Stimulated activated naive CD8-positive, alpha-beta T cell treated with anti-CD3 and anti-CD28 coated beads, Interleukin-15, Interleukin-2, amounts not matched to agents 100 ng/mL and 50 ng/mL, for 24 hours (primary cell): ENCODE data around the gene RARB.

ENCODE experiments used
- H3K27ac Mint-ChIP-seq: one replicate; pipeline ENCODE4 v1.8.0; 2021; ENCODE audit warnings: mild to moderate bottlenecking, mixed read lengths
- H3K27me3 Mint-ChIP-seq: one replicate; pipeline ENCODE4 v1.8.0; 2021; ENCODE audit warnings: mixed read lengths
- H3K36me3 Mint-ChIP-seq: one replicate; pipeline ENCODE4 v1.8.0; 2021; ENCODE audit warnings: low read depth, mixed read lengths
- H3K4me1 Mint-ChIP-seq: one replicate; pipeline ENCODE4 v1.8.0; 2021; ENCODE audit warnings: low read depth, mixed read lengths
- H3K4me3 Mint-ChIP-seq: one replicate; pipeline ENCODE4 v1.8.0; 2021; ENCODE audit warnings: mild to moderate bottlenecking, mixed read lengths
- H3K9me3 Mint-ChIP-seq: one replicate; pipeline ENCODE4 v1.8.0; 2021; ENCODE audit warnings: mixed read lengths

RARB gene

DNA sequence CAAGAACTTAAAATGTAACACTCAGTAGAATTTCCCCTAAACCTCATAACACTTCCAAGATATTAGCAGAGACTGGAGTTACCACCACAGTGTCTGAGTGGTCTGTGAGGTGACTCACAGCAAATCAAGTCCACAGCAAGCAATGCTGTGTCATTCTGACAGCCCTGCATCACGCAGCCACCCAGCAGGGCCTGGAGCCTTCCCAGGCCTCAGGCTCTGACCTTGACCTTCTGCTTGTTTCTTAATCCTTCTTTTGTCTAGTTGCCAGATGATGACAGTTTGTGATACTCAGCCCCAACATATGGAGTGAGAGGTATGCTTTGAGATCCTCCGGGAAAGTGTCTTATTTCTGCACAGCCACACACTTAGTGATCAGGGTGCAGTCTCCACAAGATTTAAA, 154.2 kb downstream of the RARB start:
- no peaks in the 10 kb centered on the region for H3K36me3 Mint-ChIP-seq
- peaks cover 8% of the 10 kb centered on the region for H3K27me3 Mint-ChIP-seq
- H3K4me1 Mint-ChIP-seq: no peaks in the 10 kb centered on the region
- no peak overlapping the region for H3K4me3 Mint-ChIP-seq
- H3K27ac Mint-ChIP-seq: no peak overlapping the region
- no peaks in the 10 kb centered on the region for H3K9me3 Mint-ChIP-seq

DNA sequence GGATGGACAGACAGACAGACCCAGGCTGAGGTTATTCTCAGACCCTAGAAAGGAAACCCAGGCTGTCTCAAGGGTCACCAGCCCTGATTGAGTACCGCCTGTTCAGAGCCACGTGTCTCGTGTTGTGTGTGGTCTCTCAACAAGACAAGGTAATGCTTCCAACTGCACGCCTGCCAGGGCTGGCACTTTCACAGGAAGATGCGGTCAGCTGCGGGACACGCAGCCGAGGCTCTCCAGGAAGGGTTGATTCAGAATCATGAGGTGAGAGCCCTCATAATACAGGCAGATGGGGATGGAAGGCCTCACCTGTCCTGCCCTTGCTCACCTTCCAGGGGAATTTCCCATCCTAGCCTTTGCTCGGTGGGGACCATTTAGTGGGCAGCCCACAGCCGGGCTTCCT, 155.3 kb downstream of the RARB start:
- H3K27ac Mint-ChIP-seq: no peak overlapping the region
- H3K27me3 Mint-ChIP-seq: peaks cover 8% of the 10 kb centered on the region
- H3K9me3 Mint-ChIP-seq: no peaks in the 10 kb centered on the region
- no peak overlapping the region for H3K4me3 Mint-ChIP-seq
- no peaks in the 10 kb centered on the region for H3K4me1 Mint-ChIP-seq
- no peaks in the 10 kb centered on the region for H3K36me3 Mint-ChIP-seq

DNA sequence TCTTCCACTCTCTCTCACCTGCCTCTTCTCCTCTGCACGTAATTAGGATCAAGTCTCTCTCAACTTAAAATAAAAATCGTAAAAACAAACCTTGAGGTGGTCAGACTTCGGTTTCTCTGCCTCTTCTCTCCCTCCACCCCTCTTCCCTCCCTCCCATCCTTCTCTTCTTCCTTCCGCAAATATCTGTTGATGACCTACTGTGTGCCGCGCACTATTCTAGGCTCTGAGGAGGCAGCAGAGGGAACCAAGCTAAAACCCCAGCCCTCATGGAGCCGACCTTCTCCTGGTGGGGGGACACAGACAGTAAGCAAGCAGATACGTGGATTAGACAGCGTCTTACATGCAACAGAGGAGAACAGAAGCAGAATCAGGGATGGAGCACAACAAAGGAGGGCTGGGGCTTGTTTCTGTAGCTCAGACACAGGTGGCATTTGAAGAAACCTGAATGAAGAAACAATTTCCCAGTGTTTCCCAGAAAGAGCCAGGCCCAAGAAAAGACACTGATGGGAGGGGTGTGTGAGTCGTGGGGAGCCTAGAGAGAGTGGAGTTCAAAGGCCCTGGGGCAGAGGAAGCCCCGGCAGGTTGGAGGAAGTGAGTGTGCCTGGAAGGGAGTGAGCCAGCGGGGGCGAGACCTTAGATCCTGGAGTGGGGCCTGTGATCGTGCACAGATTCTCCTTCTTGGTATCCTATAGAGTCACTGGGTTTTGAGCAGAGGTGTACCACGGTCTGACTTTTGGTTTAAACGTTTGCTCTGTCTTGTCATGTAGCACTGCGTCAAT, 156.1 kb downstream of the RARB start:
- Mint-ChIP-seq H3K27ac (no peak overlapping the region), H3K4me3 (no peak overlapping the region), H3K4me1 (no peaks in the 10 kb centered on the region), H3K36me3 (no peaks in the 10 kb centered on the region), H3K27me3 (peaks cover 8% of the 10 kb centered on the region), H3K9me3 (no peaks in the 10 kb centered on the region)

DNA sequence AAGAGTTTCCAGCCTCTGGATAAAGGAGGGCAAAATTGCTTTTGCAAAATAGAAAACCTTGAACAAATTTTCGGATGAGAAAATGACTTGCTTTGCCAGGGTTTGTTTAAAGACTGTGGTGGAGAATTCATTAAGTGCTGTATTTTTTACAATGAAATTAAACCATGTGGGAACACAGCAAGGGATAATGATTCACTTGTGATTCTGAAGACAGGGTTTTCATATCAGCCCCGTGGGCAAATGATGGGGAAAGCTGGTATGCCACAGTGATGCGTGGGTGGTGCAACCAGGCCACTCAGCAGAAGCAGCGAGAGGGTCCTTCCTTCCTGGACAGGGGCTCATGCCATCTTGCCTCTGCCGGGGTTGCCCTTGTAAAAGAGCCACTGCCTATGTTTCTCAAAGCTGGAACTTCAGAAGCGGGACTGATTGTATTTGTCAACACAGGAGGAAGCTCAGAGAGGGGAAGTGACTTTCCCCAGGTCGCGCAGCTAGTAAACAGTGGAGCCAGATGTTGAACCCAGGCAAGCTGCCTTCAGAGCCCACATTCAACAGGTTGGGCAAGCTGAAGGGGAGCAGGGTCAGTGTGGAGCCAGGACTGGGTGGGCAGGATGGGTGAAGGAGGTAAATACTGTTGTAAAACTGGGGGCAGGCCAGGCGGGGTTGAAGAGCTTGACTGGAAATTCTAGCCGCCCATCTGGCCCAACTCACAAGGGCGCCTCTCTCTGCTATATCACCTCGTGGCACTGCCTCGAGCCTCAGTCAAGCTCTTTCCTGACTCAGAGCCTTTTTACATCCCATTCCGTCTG, 157.5 kb downstream of the RARB start:
- Mint-ChIP-seq H3K4me3 (no peak overlapping the region), H3K4me1 (no peaks in the 10 kb centered on the region), H3K27ac (no peak overlapping the region), H3K27me3 (peaks cover 8% of the 10 kb centered on the region), H3K9me3 (no peaks in the 10 kb centered on the region), H3K36me3 (no peaks in the 10 kb centered on the region)

DNA sequence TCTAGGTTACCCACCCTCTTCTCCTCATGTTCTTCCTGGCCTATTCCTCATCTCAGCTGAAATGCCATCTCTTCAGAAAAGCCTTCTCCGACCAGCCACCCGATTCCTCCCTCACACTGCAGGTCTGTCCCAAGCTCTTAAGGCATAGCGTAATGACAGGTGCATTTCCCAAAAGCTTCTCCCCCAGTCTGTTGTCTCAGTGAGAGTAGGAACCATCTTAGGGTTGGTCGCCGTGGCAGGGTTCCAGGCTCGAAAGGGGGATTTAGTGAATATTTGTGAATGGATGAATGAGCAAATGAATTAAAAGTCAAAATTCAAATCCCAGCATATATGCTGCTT, 158.1 kb downstream of the RARB start:
- H3K4me1 Mint-ChIP-seq: no peaks in the 10 kb centered on the region
- no peak overlapping the region for H3K27ac Mint-ChIP-seq
- H3K9me3 Mint-ChIP-seq: no peaks in the 10 kb centered on the region

DNA sequence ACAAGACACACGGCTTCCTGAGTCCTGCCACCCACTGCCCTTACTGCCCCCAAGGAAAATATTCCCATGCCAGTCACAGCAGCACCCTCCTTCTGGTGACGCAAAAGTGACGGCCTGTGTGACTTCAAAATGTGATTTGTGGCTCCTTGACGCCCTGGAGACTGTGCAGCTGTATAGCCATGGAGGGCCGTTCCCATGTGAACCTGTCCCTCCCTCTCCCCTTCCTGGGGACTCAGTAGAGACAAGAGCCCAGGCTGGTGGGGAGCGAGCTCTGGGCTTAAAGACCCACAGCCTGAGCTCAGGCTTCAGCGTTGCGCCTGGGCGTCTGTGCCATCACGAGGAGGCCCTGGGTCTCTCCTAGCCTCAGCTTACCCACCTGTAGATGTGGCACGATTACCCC, 158.5 kb downstream of the RARB start:
- Mint-ChIP-seq H3K27me3 (peaks cover 8% of the 10 kb centered on the region), H3K4me3 (no peak overlapping the region), H3K36me3 (no peaks in the 10 kb centered on the region), H3K4me1 (no peaks in the 10 kb centered on the region), H3K9me3 (no peaks in the 10 kb centered on the region), H3K27ac (no peak overlapping the region)

More for the DNA sequence above, 158.1 kb downstream of the RARB start:
- H3K36me3 Mint-ChIP-seq: no peaks in the 10 kb centered on the region
- H3K4me3 Mint-ChIP-seq: no peak overlapping the region
- peaks cover 8% of the 10 kb centered on the region for H3K27me3 Mint-ChIP-seq

DNA sequence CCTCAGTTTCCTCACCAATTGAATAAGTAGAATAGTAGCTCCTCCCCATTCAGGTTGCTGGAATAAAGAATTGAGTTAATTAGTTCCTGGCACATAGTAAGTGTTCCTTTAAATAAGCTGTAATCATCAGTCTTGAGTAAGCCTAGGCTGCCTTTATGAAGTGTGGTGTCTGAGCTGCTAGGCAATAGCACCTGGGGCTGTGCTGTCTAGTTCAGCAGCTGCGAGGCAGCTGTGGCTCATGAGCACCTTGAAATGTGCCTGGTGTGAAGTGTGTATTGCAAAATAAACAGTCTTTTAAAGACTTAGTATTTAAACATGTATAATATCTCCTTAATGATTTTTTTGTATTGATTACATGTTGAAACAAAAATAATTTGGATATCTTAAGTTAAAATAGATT, 159.0 kb downstream of the RARB start:
- H3K4me1 Mint-ChIP-seq: no peaks in the 10 kb centered on the region
- no peaks in the 10 kb centered on the region for H3K36me3 Mint-ChIP-seq
- H3K27ac Mint-ChIP-seq: no peak overlapping the region
- no peaks in the 10 kb centered on the region for H3K9me3 Mint-ChIP-seq
- no peak overlapping the region for H3K4me3 Mint-ChIP-seq
- peaks cover 8% of the 10 kb centered on the region for H3K27me3 Mint-ChIP-seq

DNA sequence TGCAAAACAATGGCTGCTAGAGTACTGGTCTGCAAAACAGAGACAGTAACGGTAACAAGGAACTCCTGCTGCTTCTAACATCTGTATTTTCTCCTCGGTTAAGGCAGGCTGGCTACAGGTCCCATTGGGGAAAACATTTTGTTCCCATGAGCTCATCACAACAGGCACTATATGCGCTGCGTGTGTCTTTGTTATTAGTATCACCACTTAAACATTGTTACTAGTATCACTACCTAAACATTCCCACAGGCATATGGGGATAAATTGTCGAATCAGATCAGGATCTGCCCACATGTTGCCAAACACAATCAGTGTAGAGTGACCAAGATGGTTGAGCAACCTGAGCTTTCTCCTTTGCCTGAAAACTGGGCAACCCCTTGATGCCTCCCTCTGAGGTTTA, 159.5 kb downstream of the RARB start:
- Mint-ChIP-seq H3K9me3 (no peaks in the 10 kb centered on the region), H3K4me1 (peaks cover under 1% of the 10 kb centered on the region), H3K27me3 (peaks cover 8% of the 10 kb centered on the region), H3K27ac (no peak overlapping the region), H3K36me3 (no peaks in the 10 kb centered on the region), H3K4me3 (no peak overlapping the region)

DNA sequence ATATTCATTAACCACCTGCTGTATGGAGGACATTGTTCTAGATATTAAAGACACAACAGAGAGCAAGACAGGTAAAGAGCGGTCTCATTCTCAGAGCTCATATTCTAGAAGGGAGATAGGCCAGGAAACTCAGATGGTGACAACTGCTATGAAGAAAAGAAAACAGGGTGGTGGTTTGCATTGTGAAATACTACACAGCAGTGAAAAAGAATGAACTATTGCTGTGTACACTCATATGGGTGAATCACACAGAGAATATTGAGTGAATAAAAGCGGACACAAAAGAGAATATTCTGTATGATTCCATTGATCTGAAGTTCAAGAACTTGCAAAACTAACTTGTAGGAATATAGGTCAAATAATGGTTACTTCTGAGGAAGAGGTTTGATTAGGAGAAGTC, 159.9 kb downstream of the RARB start:
- Mint-ChIP-seq H3K4me3 (no peak overlapping the region), H3K4me1 (peaks cover 3% of the 10 kb centered on the region), H3K9me3 (no peaks in the 10 kb centered on the region), H3K36me3 (no peaks in the 10 kb centered on the region), H3K27ac (no peak overlapping the region), H3K27me3 (peaks cover 8% of the 10 kb centered on the region)

DNA sequence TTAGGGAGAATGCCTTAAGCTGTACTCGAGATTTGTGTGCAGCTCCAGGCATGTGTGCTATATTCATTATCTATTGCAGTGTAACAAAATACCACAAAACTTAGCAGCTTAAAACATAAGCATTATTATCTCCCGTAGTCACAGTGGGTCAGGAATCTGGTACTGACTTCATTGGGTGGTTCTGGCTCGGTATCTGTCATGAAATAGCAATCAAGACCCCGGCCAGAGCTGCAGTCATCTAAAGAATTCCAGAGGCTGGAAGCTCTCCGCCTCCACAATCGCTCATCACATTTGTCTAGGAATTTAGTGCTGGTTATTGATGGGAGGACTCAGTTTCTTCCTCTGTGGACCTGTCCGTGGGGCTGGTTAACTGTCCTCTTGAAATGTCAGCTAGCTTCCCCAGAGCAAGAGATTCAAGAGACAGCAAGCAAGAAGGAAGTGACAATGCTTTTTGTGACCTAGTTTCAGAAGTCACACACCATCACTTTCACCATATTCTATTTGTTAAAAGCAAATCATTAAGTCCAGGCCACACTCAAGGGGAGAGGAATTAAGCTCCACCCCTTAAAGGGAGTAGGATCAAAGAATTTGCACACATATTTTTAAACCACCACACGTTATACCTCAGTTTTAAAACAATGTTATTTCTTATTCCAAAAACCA, 160.5 kb downstream of the RARB start:
- Mint-ChIP-seq H3K4me3 (no peak overlapping the region), H3K27me3 (peaks cover 8% of the 10 kb centered on the region), H3K4me1 (peaks cover 3% of the 10 kb centered on the region), H3K36me3 (no peaks in the 10 kb centered on the region), H3K27ac (no peak overlapping the region), H3K9me3 (no peaks in the 10 kb centered on the region)

DNA sequence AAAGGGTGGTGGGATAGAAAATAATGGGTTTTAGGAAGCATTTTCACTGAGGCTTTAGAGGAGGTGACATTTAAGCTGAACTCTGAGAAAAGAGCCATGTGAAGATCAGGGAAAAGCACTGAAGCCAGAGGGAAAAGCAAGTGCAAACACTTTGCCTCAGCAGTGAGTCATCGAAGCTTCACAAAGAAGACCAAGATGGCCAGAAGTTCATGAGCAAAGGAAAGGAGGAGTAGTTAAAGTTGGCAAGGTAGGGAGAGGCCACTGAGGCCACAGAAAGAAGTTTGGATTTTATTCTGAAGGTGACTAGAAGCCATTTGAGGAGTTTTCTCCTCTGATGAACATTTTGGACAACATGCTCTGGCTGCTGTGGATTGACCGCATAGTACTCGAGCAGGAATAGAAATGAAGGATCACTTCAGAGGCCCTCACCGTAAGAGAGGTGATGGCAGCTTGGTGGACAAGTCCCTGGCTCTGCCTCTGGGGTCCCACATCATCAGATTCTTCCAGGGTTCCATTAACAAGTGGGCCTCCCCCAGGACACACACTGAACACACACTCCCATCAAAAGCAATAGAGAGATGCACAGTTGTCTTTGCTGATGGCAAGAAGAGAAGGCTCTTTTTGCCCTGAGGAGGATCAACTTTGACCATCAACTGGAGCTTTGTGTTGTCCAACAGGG, 161.2 kb downstream of the RARB start:
- H3K9me3 Mint-ChIP-seq: no peaks in the 10 kb centered on the region
- no peaks in the 10 kb centered on the region for H3K36me3 Mint-ChIP-seq
- no peak overlapping the region for H3K4me3 Mint-ChIP-seq
- no peak overlapping the region for H3K27ac Mint-ChIP-seq
- peaks cover 1% of the 10 kb centered on the region for H3K27me3 Mint-ChIP-seq
- peaks cover 3% of the 10 kb centered on the region for H3K4me1 Mint-ChIP-seq

DNA sequence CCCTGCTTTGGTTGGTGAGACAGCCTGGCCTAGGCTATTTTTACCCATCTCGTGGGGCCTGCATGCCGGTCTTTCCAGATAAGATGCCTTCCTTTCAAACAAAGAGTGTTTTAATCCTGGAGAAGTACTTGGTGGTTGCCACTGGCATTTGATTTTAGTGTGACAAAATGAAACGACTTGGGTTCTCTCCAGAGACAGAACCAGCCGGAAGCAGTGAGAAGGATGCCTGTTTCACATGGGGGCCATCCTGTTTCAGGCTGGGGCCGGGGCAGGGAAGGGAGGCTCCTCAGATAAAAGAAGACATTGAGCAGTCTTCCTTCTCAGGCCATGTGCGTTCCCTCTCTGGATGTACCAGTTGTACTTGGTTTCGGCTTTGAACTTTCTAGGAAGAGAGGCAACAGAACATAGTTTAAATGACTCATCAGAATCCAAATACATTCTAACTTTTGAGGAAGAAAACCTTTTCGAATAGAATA, 161.8 kb downstream of the RARB start:
- Mint-ChIP-seq H3K9me3 (no peaks in the 10 kb centered on the region), H3K27me3 (no peaks in the 10 kb centered on the region), H3K4me1 (peaks cover 3% of the 10 kb centered on the region), H3K4me3 (no peak overlapping the region), H3K27ac (no peak overlapping the region), H3K36me3 (no peaks in the 10 kb centered on the region)

DNA sequence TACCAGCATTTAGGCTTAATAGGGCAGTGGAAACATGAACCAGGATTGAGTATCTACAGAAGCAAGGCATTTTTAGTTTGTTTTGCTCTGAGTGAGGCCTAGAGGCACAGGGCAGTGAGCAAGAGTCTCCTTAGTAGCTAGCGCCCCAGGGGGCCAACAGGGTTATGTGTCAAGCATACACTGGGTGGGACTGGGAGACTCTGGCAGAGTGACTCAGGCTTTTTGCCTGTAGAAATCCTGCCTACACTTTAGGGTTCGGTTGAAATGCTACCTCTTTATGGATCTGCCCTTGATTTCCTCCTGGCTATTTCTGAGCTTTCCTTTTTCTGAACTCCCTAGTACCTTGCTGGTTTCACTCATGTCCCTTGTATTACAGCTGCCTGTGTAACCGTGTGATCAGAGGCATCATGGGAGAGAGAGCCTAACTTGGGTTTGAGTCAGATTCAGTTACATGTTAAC, 164.5 kb downstream of the RARB start:
- H3K36me3 Mint-ChIP-seq: peaks cover 4% of the 10 kb centered on the region
- peak overlapping the region; percentile 61 for H3K27ac Mint-ChIP-seq
- no peaks in the 10 kb centered on the region for H3K9me3 Mint-ChIP-seq
- no peaks in the 10 kb centered on the region for H3K27me3 Mint-ChIP-seq
- peaks cover 3% of the 10 kb centered on the region for H3K4me1 Mint-ChIP-seq
- H3K4me3 Mint-ChIP-seq: no peak overlapping the region

DNA sequence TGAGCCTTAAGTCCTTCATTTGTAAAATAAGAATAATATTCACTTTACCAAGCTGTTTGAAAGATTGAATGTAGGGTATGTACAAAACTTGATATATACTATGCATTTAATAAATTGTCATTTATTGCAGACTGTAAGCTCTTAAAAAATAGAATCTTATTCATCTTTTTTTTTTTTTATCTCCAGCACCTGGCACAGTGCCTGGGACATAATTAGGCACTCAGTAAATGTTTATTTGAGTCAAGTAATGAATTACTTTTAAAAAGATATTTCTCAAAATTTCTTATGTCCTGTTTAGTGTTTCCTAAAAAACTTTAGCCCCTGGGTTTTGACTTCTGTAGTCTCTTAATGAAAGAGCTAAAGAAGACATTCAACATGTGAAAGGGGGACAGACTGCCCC, 164.9 kb downstream of the RARB start:
- no peaks in the 10 kb centered on the region for H3K9me3 Mint-ChIP-seq
- H3K4me1 Mint-ChIP-seq: peaks cover 3% of the 10 kb centered on the region
- no peaks in the 10 kb centered on the region for H3K27me3 Mint-ChIP-seq
- H3K27ac Mint-ChIP-seq: no peak overlapping the region
- peaks cover 4% of the 10 kb centered on the region for H3K36me3 Mint-ChIP-seq
- H3K4me3 Mint-ChIP-seq: no peak overlapping the region
